Measurements from ENCODE around the gene INTS15. TPM values are rescaled to one million over a fixed set of nuclear protein-coding genes. Genes with fewer than 3 reads are reported as not detected.
"Not testable (repeated sequence)": the region's sequence is repeated elsewhere in the genome, so short reads cannot be mapped to it uniquely, and the experiment has no call there.

The INTS15 gene
- total RNA-seq, 1 donor from 2014 or later = 14.1 TPM

- DNase-seq (ENCODE audit: low spot score); ATAC-seq: not testable (repeated sequence)
Observed at GRCh38 chr7:6576867-6577368, 12.9 kb upstream of the INTS15 start.

- DNase-seq (ENCODE audit: low spot score) = peak; percentile 88
Observed at GRCh38 chr7:6577369-6578113, 12.3 kb upstream of the INTS15 start, which contains the start of gene ZDHHC4. Gene ZDHHC4 (plus strand): TSS chr7:6577454. CDS start chr7:6580562, 3,108 bp downstream.

GRCh38 chr7:6578114-6579084, 11.4 kb upstream of the INTS15 start:
- peak; percentile 20 for ATAC-seq
- DNase-seq (ENCODE audit: low spot score) = no peak

More at GRCh38 chr7:6577369-6578113, 12.3 kb upstream of the INTS15 start, which contains the start of gene ZDHHC4:
- ATAC-seq = peak; percentile 98

GRCh38 chr7:6579446-6579845, 10.4 kb upstream of the INTS15 start:
- DNase-seq (ENCODE audit: low spot score) = no peak
- no peak for ATAC-seq

- not testable (repeated sequence) for DNase-seq (ENCODE audit: low spot score); ATAC-seq
Observed at GRCh38 chr7:6585746-6586432, 3.9 kb upstream of the INTS15 start.

GRCh38 chr7:6588566-6588965, 1.3 kb upstream of the INTS15 start:
- ATAC-seq (no peak), DNase-seq (ENCODE audit: low spot score) (no peak)

GRCh38 chr7:6589151-6589828, 531 bp upstream of the INTS15 start:
- ATAC-seq = no peak
- DNase-seq (ENCODE audit: low spot score) = no peak

- DNase-seq (ENCODE audit: low spot score) = no peak
- ATAC-seq = peak; percentile 42
Observed at GRCh38 chr7:6590645-6591110, 857 bp downstream of the INTS15 start.

GRCh38 chr7:6600093-6600492, 10.3 kb downstream of the INTS15 start:
- ATAC-seq = no peak
- DNase-seq (ENCODE audit: low spot score) = no peak

- ATAC-seq (no peak), DNase-seq (ENCODE audit: low spot score) (no peak)
Observed at GRCh38 chr7:6604458-6604857, 14.6 kb downstream of the INTS15 start.

GRCh38 chr7:6606866-6607583, 17.2 kb downstream of the INTS15 start:
- ATAC-seq = no peak
- no peak for DNase-seq (ENCODE audit: low spot score)

GRCh38 chr7:6607651-6608051, 17.8 kb downstream of the INTS15 start:
- DNase-seq (ENCODE audit: low spot score) (no peak), ATAC-seq (no peak)

GRCh38 chr7:6608081-6608480, 18.3 kb downstream of the INTS15 start:
- DNase-seq (ENCODE audit: low spot score) (no peak), ATAC-seq (no peak)

- ATAC-seq = no peak
Observed at GRCh38 chr7:6608794-6609193, 19.0 kb downstream of the INTS15 start.

GRCh38 chr7:6612819-6613218, 23.0 kb downstream of the INTS15 start:
- ATAC-seq (no peak), DNase-seq (ENCODE audit: low spot score) (no peak)

More at GRCh38 chr7:6608794-6609193, 19.0 kb downstream of the INTS15 start:
- DNase-seq (ENCODE audit: low spot score) = no peak

- ATAC-seq = no peak
Observed at GRCh38 chr7:6613706-6614105, 23.9 kb downstream of the INTS15 start.

GRCh38 chr7:6614953-6615722, 25.3 kb downstream of the INTS15 start, which contains the start of gene ZNF853:
Gene ZNF853 (plus strand): TSS chr7:6615610. CDS start chr7:6616175, 565 bp downstream.
- ATAC-seq = no peak
- DNase-seq (ENCODE audit: low spot score) = no peak

More at GRCh38 chr7:6613706-6614105, 23.9 kb downstream of the INTS15 start:
- no peak for DNase-seq (ENCODE audit: low spot score)
